OCI-LY7 (cell line): ENCODE measurements around the gene TTBK1. TPM values are rescaled to one million over a fixed set of nuclear protein-coding genes. Genes with fewer than 3 reads are reported as not detected.

Experiments used
- BruUV-seq: library from RNA; stranded (reverse); fragments of 400-500 nt; replicated peaks from 2 replicates; lab custom pipeline; 2021; lab: Mats Ljungman, UMichigan
- CTCF ChIA-PET: fragments of 300-600 bp; sonication (Branson Sonifier 250); formaldehyde crosslinking; loops from one replicate; lab custom pipeline; 2022; ENCODE audit warnings: antibody characterized with exemption; ENCODE audit not compliant: unreplicated experiment; lab: Charles Lee
- POLR2A ChIA-PET: fragments of 300-600 bp; sonication (Branson Sonifier 250); formaldehyde crosslinking; loops from one replicate; lab custom pipeline; 2022; ENCODE audit warnings: antibody characterized with exemption; lab: Charles Lee
- DNase-seq: peaks from one replicate; pipeline ENCODE4 v3.0.0-alpha.2; 2015; ENCODE audit warnings: low spot score
- H2AFZ ChIP-seq: fragments of 200-600 bp; sonication (generic), shearing (Covaris generic); 2 replicates; pipeline ENCODE4 v1.6.1; 2014; ENCODE audit warnings: mild to moderate bottlenecking, antibody characterized with exemption, low read length, moderate library complexity
- H3K27ac ChIP-seq: fragments of 200-600 bp; sonication (generic); 2 replicates; pipeline ENCODE4 v1.5.1; 2014; ENCODE audit warnings: mixed run types, low read depth, mild to moderate bottlenecking, moderate library complexity, low read length, inconsistent platforms; ENCODE audit not compliant: poor library complexity, severe bottlenecking
- H3K36me3 ChIP-seq: fragments of 200-600 bp; sonication (generic); 2 replicates; pipeline ENCODE4 v1.6.1; 2014; ENCODE audit warnings: mild to moderate bottlenecking, antibody characterized with exemption, low read length, moderate library complexity, mixed read lengths; ENCODE audit not compliant: insufficient read depth
- H3K4me1 ChIP-seq: fragments of 200-600 bp; sonication (generic); 2 replicates; pipeline ENCODE4 v1.5.1; 2014; ENCODE audit warnings: mild to moderate bottlenecking, low read length; ENCODE audit not compliant: insufficient read depth, poor library complexity, severe bottlenecking
- H3K4me2 ChIP-seq: fragments of 200-600 bp; sonication (generic); 2 replicates; pipeline ENCODE4 v1.6.1; 2014; ENCODE audit warnings: mild to moderate bottlenecking, low read length
- H3K4me3 ChIP-seq: fragments of 200-600 bp; sonication (generic); 2 replicates; pipeline ENCODE4 v1.5.1; 2014; ENCODE audit warnings: mild to moderate bottlenecking, low read depth, low read length; ENCODE audit not compliant: poor library complexity, severe bottlenecking
- H3K79me2 ChIP-seq: fragments of 200-600 bp; sonication (generic); 2 replicates; pipeline ENCODE4 v1.6.1; 2016; ENCODE audit warnings: low read depth, mild to moderate bottlenecking, low read length, moderate library complexity, mixed read lengths; ENCODE audit not compliant: insufficient read depth
- H3K9me2 ChIP-seq: fragments of 200-600 bp; sonication (generic); 2 replicates; pipeline ENCODE4 v1.6.1; 2016; ENCODE audit warnings: mild to moderate bottlenecking, low read length, mixed read lengths; ENCODE audit not compliant: insufficient read depth
- H3K9me3 ChIP-seq: fragments of 200-600 bp; sonication (generic); 2 replicates; pipeline ENCODE4 v1.6.1; 2014; ENCODE audit warnings: mild to moderate bottlenecking, mixed run types, low read length, mixed read lengths
- H4K20me1 ChIP-seq: fragments of 200-600 bp; sonication (generic); 2 replicates; pipeline ENCODE4 v1.6.1; 2014; ENCODE audit warnings: mild to moderate bottlenecking, antibody characterized with exemption, low read length, moderate library complexity, mixed read lengths; ENCODE audit not compliant: insufficient read depth
- CTCF ChIP-seq: fragments of 200-600 bp; sonication (generic); conservative IDR thresholded peaks from 2 replicates; pipeline ENCODE4 v1.5.1; 2014; ENCODE audit warnings: mild to moderate bottlenecking, antibody characterized with exemption, low read length, moderate library complexity, mixed read lengths
- EZH2phosphoT487 ChIP-seq: fragments of 200-600 bp; sonication (generic); IDR thresholded peaks from 2 replicates; pipeline ENCODE4 v1.6.1; 2018; ENCODE audit warnings: low read depth, borderline replicate concordance, mild to moderate bottlenecking, mixed run types, antibody characterized with exemption, low read length, moderate library complexity, mixed read lengths
- intact Hi-C: fragments of 100-400 bp; cut with micrococcal nuclease; formaldehyde crosslinking; loops from one replicate; pipeline ENCODE4 v1.10.0; 2022; ENCODE audit not compliant: unreplicated experiment
- total RNA-seq, 2 experiments: library from RNA; depleted of rRNA in 1 of 2; stranded (reverse); fragments of >200 nt in 1 of 2; shearing (Covaris generic) in 1 of 2; gene quantifications; 2 replicates each; pipeline ENCODE4 v1.2.3, GENCODE V29; 2014 to 2022

Gene TTBK1
- total RNA-seq, 2 experiments from 2014 or later: 0.35 to 1.7 TPM

GRCh38 chr6:43310134-43310533 lies 66.9 kb downstream of the TTBK1 start:
- peaks cover 18% of the 10 kb centered on the region for H3K4me1 ChIP-seq
- CTCF ChIA-PET: interaction anchor here (0.6 kb wide), 1 partner anchor 85 kb away, joined by 3 read pairs; no protein-coding TSS in a partner anchor
- TF ChIP-seq EZH2phosphoT487: no peak
- TF ChIP-seq CTCF: no peak
- intact Hi-C loops: no loop called here
- no TSS peak for BruUV-seq
- H3K36me3 ChIP-seq: no peaks in the 10 kb centered on the region
- H2AFZ ChIP-seq: no peak overlapping the region
- no peaks in the 10 kb centered on the region for H3K9me2 ChIP-seq
- no peaks in the 10 kb centered on the region for H3K9me3 ChIP-seq
- POLR2A ChIA-PET: no interaction called here
- no peaks in the 10 kb centered on the region for H3K79me2 ChIP-seq
- no peak overlapping the region for H3K27ac ChIP-seq
- no peak overlapping the region for H3K4me3 ChIP-seq
- no peaks in the 10 kb centered on the region for H4K20me1 ChIP-seq
- H3K4me2 ChIP-seq: no peak overlapping the region
- no peak for DNase-seq

- TF ChIP-seq CTCF (no peak), EZH2phosphoT487 (no peak)
- BruUV-seq: no TSS peak
- Histone ChIP-seq H3K4me1 (peaks cover 18% of the 10 kb centered on the region), H4K20me1 (no peaks in the 10 kb centered on the region), H2AFZ (no peak overlapping the region), H3K4me3 (no peak overlapping the region), H3K27ac (no peak overlapping the region), H3K9me2 (no peaks in the 10 kb centered on the region), H3K36me3 (no peaks in the 10 kb centered on the region), H3K79me2 (no peaks in the 10 kb centered on the region), H3K9me3 (no peaks in the 10 kb centered on the region), H3K4me2 (no peak overlapping the region)
- intact Hi-C loops: no loop called here
- CTCF ChIA-PET: no interaction called here
- POLR2A ChIA-PET: no interaction called here
- DNase-seq: no peak
Measured at GRCh38 chr6:43310624-43311023, 67.3 kb downstream of the TTBK1 start.

GRCh38 chr6:43311666-43312065 lies 68.4 kb downstream of the TTBK1 start:
- Histone ChIP-seq H3K79me2 (no peaks in the 10 kb centered on the region), H3K27ac (no peak overlapping the region), H3K9me3 (no peaks in the 10 kb centered on the region), H3K9me2 (no peaks in the 10 kb centered on the region), H3K4me2 (no peak overlapping the region), H3K4me3 (no peak overlapping the region), H3K4me1 (peaks cover 28% of the 10 kb centered on the region), H2AFZ (no peak overlapping the region), H4K20me1 (no peaks in the 10 kb centered on the region), H3K36me3 (no peaks in the 10 kb centered on the region)
- BruUV-seq: no TSS peak
- TF ChIP-seq CTCF (no peak), EZH2phosphoT487 (no peak)
- ChIA-PET POLR2A (no interaction called here), CTCF (no interaction called here)
- DNase-seq: no peak
- intact Hi-C loops: no loop called here
